Keratinocyte (primary cell): ENCODE data around the gene GREB1. TPM values are rescaled to one million over a fixed set of nuclear protein-coding genes. Genes with fewer than 3 reads are reported as not detected.

Source experiments
- DNase-seq: peaks from one replicate; pipeline ENCODE4 v3.0.0-alpha.2; 2011; ENCODE audit warnings: low read depth, missing footprints, low spot score
- FAIRE-seq: peaks from 2 replicates; lab custom pipeline; 2011; peaks lifted over from hg19 to GRCh38; lab: Jason Lieb, UNC
- H2AFZ ChIP-seq: 2 replicates; pipeline ENCODE4 v1.6.0; 2012; ENCODE audit warnings: low read length, control low read depth, inconsistent platforms; ENCODE audit not compliant: control insufficient read depth
- H3K27ac ChIP-seq: 2 replicates; pipeline ENCODE4 v1.5.1; 2011; ENCODE audit warnings: low read length; ENCODE audit not compliant: control insufficient read depth, insufficient read depth
- H3K27me3 ChIP-seq: 3 replicates; pipeline ENCODE4 v1.6.0; 2011; ENCODE audit warnings: low read length; ENCODE audit not compliant: control insufficient read depth, insufficient read depth; ENCODE audit errors: extremely low read depth
- H3K36me3 ChIP-seq, 2 experiments: 2 replicates in 1 of 2; 3 replicates in 1 of 2; pipeline ENCODE4 v1.5.1; 2011; ENCODE audit warnings: low read length in 2 of 2, mild to moderate bottlenecking in 1 of 2; ENCODE audit not compliant: control insufficient read depth in 2 of 2, insufficient read depth in 2 of 2; ENCODE audit errors: extremely low read depth in 1 of 2
- H3K4me1 ChIP-seq: 3 replicates; pipeline ENCODE4 v1.5.1; 2011; ENCODE audit warnings: low read length; ENCODE audit not compliant: control insufficient read depth, insufficient read depth; ENCODE audit errors: extremely low read depth
- H3K4me2 ChIP-seq: 3 replicates; pipeline ENCODE4 v1.6.0; 2011; ENCODE audit warnings: low read depth, low read length; ENCODE audit not compliant: control insufficient read depth, insufficient read depth; ENCODE audit errors: extremely low read depth
- H3K4me3 ChIP-seq, 3 experiments: fragments of 200-600 bp in 1 of 3; sonication (generic) in 1 of 3; 2 replicates in 2 of 3; 3 replicates in 1 of 3; pipeline ENCODE4 v1.5.1; 2011 to 2016; ENCODE audit warnings: low read length in 3 of 3, mild to moderate bottlenecking in 3 of 3, control low read depth in 2 of 3, inconsistent platforms in 1 of 3, low read depth in 1 of 3, mixed read lengths in 1 of 3, mixed run types in 1 of 3, moderate library complexity in 1 of 3; ENCODE audit not compliant: control insufficient read depth in 2 of 3, insufficient read depth in 2 of 3; ENCODE audit errors: extremely low read depth in 1 of 3
- H3K79me2 ChIP-seq: 2 replicates; pipeline ENCODE4 v1.6.0; 2012; ENCODE audit warnings: low read length; ENCODE audit not compliant: control insufficient read depth, insufficient read depth
- H3K9ac ChIP-seq: 3 replicates; pipeline ENCODE4 v1.6.0; 2011; ENCODE audit warnings: low read length; ENCODE audit not compliant: control insufficient read depth, insufficient read depth; ENCODE audit errors: extremely low read depth
- H3K9me1 ChIP-seq: 3 replicates; pipeline ENCODE4 v1.6.0; 2011; ENCODE audit warnings: low read length; ENCODE audit not compliant: control insufficient read depth, insufficient read depth; ENCODE audit errors: extremely low read depth
- H3K9me3 ChIP-seq: 2 replicates; pipeline ENCODE4 v1.5.1; 2012; ENCODE audit warnings: low read depth, low read length; ENCODE audit not compliant: control insufficient read depth
- H4K20me1 ChIP-seq: 3 replicates; pipeline ENCODE4 v1.6.0; 2011; ENCODE audit warnings: low read length; ENCODE audit not compliant: control insufficient read depth, insufficient read depth; ENCODE audit errors: extremely low read depth
- CTCF ChIP-seq, 3 experiments: IDR thresholded peaks in 1 of 3; conservative IDR thresholded peaks in 1 of 3; optimal IDR thresholded peaks in 1 of 3; 2 replicates in 2 of 3; 3 replicates in 1 of 3; pipeline versions ENCODE3 to v1.5.1; 2011; ENCODE audit warnings: low read length in 3 of 3, mild to moderate bottlenecking in 3 of 3, moderate library complexity in 2 of 3, control low read depth in 1 of 3, inconsistent platforms in 1 of 3; ENCODE audit not compliant: insufficient read depth in 2 of 3; ENCODE audit errors: extremely low read depth in 1 of 3
- EZH2 ChIP-seq: IDR thresholded peaks from one replicate; pipeline ENCODE4 v1.6.1; 2012; ENCODE audit warnings: inconsistent platforms, mild to moderate bottlenecking, low read length, moderate library complexity
- dilution Hi-C: fragments of 300-500 bp; cut with MboI; formaldehyde crosslinking; loops from one replicate; pipeline ENCODE4 v1.7.0; 2020; ENCODE audit warnings: low sequenced_read_pairs; ENCODE audit not compliant: extremely low pct_ligation_motif_present
- polyA plus RNA-seq, 5 experiments: library from polyadenylated mRNA; depleted of rRNA in 3 of 5; stranded (reverse) in 3 of 5; stranded (forward) in 1 of 5; unstranded in 1 of 5; fragments of >200 nt; gene quantifications; 1 replicate in 1 of 5; 2 replicates in 3 of 5; 3 replicates in 1 of 5; pipeline versions ENCODE4 v1.2.1 to v1.2.3, GENCODE V29; 2011 to 2012; ENCODE audit warnings: missing spikeins in 2 of 5, low read depth in 1 of 5, low replicate concordance in 1 of 5

GREB1 gene
- polyA plus RNA-seq, 1 donor (not counting 4 experiments of a cell fraction or from before 2014, with no cell fraction given), result 0.13 TPM

- Histone ChIP-seq H3K36me3 (no peaks in the 10 kb centered on the region), H3K4me3 (no peak overlapping the region), H3K9me1 (no peaks in the 10 kb centered on the region), H3K4me2 (no peak overlapping the region), H3K79me2 (no peaks in the 10 kb centered on the region), H3K9me3 (no peaks in the 10 kb centered on the region), H3K27me3 (peaks cover 4% of the 10 kb centered on the region), H4K20me1 (no peaks in the 10 kb centered on the region), H3K9ac (no peak overlapping the region), H3K4me1 (no peaks in the 10 kb centered on the region), H3K27ac (no peak overlapping the region), H2AFZ (no peak overlapping the region)
- no peak for DNase-seq
- FAIRE-seq, result no peak
- dilution Hi-C loops, result no loop called here
- TF ChIP-seq CTCF (optimal IDR thresholded peaks at IDR 0.05 in 1 of 3, IDR thresholded peaks at IDR 0.05 in 1 of 3, conservative IDR thresholded peaks at IDR 0.05 in 1 of 3; ENCODE audit: extremely low read depth in 1 of 3, insufficient read depth in 2 of 3, low read length in 3 of 3) (no peak), EZH2 (no peak)
Observed at GRCh38 chr2:11567631-11568031, 33.8 kb downstream of the GREB1 start.

GRCh38 chr2:11568436-11568835 lies 34.6 kb downstream of the GREB1 start:
- FAIRE-seq (no peak), DNase-seq (no peak)
- H3K79me2 ChIP-seq, result no peaks in the 10 kb centered on the region
- H3K27me3 ChIP-seq, result peaks cover 4% of the 10 kb centered on the region
- H3K4me1 ChIP-seq, result no peaks in the 10 kb centered on the region
- no peak for TF ChIP-seq CTCF (optimal IDR thresholded peaks at IDR 0.05 in 1 of 3, IDR thresholded peaks at IDR 0.05 in 1 of 3, conservative IDR thresholded peaks at IDR 0.05 in 1 of 3; ENCODE audit: extremely low read depth in 1 of 3, insufficient read depth in 2 of 3, low read length in 3 of 3)
- TF ChIP-seq EZH2, result no peak
- no peaks in the 10 kb centered on the region for H3K9me3 ChIP-seq
- no peaks in the 10 kb centered on the region for H3K36me3 ChIP-seq
- no peaks in the 10 kb centered on the region for H3K9me1 ChIP-seq
- no peak overlapping the region for H3K4me2 ChIP-seq
- H3K27ac ChIP-seq, result no peak overlapping the region
- no peak overlapping the region for H3K9ac ChIP-seq
- H4K20me1 ChIP-seq, result no peaks in the 10 kb centered on the region
- no peak overlapping the region for H3K4me3 ChIP-seq
- dilution Hi-C loops, result no loop called here
- no peak overlapping the region for H2AFZ ChIP-seq
